GM19395 (cell line): Measurements from ENCODE around the gene SRSF5.
"Not testable (repeated sequence)": the region's sequence is repeated elsewhere in the genome, so short reads cannot be mapped to it uniquely, and the experiment has no call there.

Experiments
- ATAC-seq: cut with Tn5 transposase; IDR thresholded peaks from one replicate; pipeline ENCODE4 v1.9.1; 2021; ENCODE audit warnings: mild to moderate bottlenecking, moderate library complexity; ENCODE audit not compliant: unreplicated experiment

SRSF5 gene

DNA sequence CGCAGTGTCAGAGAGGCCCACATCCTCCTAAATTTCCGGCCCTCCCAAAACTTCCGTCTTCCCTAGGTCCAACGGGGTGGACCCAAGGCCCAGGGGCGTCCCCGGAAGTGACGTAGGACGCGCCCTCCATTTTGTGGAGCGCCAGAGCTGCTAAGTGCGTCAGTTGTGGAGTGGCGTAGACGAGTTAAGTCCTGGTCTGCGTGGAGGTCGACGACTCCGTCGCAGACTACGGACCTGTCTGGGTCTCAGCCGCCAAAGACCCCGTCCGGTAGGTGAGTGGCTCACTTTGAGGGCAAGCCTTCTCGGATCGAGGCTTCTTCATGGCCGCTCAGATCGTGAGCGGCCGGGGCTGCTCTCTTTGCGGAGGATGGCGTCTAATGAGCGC, at the start of gene SRSF5:
Gene SRSF5, plus strand, starts transcription at position 159 of the 385 bp plus-strand sequence. CDS start 1,015 bp downstream, outside the sequence.
- ATAC-seq = peak; percentile 83

DNA sequence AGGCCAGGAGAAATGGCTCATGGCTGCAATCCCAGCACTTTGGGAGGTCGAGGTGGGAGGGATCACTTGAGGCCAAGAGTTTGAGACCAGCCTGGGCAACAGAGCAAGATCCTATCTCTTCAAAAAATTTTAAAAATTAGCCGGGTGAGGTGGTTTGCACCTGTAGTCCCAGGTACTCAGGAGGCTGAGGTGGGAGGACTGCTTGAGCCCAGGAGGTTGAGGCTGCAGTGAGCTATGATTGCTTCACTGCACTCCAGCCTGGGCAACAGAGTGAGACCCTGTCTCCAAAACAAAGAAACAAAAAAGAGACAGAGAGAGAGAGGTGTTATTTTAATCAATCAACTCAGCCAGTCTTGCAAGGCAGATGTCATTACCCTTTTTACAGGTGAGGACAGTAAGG, 48.3 kb upstream of the SRSF5 start:
- ATAC-seq = not testable (repeated sequence)

DNA sequence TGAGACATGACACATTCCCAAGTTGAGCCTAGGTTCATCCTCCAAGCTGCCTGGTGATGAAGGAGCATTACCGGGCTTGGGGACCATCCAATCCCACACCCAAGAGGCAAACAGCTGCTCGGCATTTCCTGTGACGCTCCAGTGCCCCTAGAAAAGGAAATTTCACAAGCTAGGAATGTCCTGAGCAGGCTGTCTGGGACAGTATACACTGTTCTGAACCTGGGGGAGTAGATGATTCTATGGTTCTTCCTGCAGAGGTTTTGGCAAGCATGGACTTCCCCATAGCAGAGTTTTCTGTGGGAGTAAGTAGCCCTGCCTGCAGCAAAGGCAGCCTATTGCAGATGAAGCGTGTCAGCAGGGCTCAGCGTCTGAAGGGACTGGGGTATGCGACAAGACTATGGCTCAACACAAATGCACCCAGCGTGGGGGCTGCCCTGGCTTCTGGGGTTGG, 47.4 kb upstream of the SRSF5 start:
- no peak for ATAC-seq

DNA sequence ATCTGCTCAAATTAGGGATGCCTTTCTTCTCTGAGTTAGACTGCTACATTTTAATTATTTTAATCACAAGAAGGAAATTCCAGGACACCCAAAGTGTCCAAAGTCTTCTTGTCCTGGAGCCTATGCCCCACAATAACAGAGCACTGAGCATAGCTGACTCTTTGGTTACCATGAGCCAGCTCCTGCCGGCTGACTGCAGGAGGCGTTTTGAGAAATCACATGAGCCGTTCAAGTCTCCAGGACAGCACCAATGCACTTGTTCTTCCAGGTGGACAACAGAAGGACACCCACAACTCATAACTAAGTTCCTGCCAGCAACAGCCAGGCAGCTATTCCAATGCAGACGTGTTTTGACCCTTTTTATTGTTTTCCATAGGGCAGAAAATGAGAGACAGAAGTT, 46.0 kb upstream of the SRSF5 start:
- ATAC-seq = no peak

DNA sequence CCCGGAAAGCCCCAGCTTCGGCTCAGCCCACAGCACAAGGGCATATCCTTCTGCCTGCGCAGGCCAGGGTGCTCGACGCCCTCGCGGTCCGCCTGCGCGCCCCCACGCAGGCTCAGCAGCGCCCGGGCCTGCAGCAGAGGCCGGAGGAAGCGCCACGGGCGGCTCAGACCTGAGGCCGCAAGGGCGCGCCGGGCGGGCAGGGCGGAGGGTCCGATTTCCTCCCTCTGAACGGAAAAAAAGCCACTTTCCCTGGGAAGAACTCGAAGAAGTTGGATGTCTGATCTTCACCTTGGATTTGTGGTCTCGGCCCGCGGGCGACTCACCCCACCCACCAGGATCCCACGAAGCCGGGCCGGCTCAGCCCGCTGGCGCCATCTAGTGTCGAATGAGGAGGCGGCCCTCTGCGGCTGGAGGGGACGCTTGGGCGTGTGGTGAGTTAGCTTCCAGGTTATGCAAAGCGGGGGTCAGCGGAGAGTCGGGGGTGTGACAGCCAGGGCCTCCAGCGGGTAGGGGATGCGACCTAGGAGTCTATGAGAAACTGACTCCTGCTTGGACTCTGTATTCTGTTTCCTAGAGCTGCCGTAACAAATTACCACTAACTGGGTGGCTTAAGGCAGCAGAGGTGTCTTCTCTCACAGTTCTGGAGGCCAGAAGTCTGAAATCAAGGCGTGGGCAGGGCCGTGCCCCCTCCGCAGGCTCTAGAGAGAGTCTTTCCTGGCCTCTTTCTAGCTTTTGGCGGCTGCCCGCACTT, 40.0 kb upstream of the SRSF5 start:
- peak; percentile 66 for ATAC-seq

DNA sequence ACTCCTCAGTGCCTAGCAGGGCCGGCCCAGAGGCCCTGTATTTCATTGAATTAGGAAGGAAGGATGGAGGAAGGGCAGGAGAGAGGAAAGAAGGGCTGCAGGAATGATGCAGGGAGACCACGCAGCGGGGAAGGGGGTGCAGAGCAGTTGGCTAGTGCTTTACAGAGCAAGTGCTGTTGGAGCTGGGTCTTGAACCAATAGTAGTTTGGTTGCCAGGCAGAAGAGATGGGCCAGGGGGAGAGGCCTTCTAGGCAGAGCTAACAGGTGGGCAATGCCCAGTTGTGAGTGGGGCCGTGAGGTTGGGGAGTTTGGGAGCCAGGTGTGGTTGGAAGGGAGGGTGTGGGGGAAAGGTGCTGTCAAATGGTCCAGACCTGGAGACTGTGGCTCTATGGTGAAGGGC, 39.1 kb upstream of the SRSF5 start:
- no peak for ATAC-seq

DNA sequence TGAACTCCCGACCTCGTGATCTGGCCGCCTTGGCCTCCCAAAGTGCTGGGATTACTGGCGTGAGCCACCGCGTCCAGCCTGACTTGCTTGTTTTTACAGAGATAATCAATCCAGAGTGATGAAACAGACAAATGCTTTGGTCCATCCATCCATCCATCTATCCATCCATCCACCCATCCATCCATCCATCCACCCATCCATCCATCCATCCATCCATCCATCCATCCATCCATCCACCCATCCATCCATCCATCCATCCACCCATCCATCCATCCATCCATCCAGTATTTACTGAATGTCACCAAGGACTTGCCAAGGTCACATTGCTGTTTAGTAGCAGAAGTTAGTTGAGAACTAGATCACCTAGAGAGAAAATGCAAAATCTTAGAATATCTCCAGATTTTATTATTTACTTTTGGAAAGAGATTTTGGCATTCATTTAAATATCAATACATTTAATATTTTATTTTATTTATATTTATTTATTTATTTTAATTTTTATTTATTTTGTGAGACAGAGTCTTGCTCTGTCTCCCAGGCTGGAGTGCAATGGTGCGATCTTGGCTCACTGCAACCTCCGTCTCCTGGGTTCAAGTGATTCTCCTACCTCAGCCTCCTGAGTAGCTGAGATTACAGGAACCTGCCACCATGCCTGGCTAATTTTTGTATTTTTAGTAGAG, 34.9 kb upstream of the SRSF5 start:
- ATAC-seq = not testable (repeated sequence)

DNA sequence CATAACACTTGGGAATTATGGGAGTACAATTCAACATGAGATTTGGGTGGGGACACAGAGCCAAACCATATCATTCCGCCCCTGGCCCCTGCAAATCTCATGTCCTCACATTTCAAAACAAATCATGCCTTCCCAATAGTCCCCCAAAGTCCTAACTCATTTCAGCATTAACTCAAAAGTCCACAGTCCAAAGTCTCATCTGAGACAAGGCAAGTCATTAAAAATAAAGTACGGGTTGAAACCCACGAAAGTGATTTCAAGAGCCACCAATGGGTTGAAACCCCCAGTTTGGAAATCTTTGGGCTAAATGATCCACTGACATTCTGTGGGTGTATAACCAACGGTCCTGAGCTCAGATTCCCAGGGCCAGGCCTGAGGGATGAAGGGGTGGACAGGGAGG, 30.5 kb upstream of the SRSF5 start:
- ATAC-seq = not testable (repeated sequence)

DNA sequence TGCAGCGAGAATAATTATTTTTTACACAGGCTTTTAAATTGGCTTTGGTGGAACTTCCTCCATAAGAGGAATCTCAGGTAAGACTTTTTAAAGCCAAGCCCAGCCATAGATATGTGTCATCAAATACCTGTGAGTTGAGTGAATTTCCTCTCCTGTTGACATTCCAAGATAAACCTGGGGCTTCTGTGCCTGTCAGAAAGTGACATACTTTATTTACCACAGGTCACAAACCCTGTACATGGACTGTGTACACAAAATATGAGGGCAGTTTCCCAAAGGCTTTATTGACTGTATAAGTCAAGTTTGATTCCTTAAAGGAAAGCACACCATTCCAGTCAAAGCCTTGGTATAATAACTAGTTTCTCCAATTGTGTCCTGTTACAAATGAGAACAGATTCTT, 25.9 kb upstream of the SRSF5 start:
- no peak for ATAC-seq

DNA sequence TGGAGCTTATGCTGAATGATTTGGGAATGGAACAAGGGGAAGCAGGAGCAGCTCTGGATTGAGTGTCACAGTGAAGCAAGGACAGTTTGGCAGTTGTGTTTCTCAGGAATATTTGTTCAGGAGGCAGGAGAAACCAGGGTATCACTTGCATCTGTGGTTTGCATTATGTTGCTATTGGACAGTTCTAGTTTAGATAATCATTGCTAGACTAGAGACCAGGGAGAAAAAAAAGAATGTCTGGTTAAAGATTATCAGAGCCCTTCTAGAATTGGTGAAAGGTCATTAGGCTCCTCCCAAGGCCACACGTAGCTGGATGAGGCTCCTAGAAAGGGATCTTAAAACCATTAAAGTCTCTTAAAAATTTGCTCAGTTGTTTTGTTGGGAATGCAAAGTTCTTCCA, 17.0 kb upstream of the SRSF5 start:
- ATAC-seq = no peak

DNA sequence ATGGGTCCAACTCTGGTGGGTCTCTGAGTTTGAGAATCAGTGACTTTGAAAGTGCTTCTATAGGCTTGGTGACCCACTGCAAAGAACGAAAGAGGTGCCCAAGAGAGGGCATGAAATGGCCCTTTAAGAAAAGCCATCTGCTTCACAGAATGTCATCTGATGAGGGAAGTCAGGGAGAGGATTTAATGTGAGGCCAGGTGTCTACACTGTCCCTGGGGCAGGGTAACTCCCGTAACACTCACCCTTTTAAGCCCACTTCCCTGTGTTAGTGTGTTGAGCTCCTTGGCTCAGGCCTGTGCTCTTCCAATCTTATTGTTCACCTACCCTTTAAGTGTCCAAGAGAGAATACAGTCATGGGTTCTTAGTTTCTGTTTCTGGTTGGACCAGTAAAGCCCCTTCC, 16.4 kb upstream of the SRSF5 start:
- ATAC-seq = no peak

DNA sequence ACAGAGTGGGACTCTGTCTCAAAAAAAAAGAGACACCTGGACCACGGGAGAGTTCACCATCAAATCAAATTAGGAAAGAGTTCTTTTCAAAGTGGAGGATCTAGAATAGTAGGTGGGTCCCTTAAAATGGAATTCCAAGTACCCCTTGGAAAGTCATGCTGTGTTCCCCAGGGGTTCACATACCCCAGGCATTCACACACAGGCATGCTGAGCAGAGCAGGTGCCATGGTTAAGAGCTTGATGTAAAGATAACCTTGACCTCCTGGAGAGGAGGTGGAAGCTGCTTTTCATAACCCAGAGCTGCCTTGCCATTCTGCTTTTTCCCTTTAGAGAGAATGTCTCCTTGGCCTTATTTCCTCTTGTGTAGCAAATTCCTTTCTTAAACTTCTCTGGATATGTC, 14.2 kb upstream of the SRSF5 start:
- no peak for ATAC-seq

DNA sequence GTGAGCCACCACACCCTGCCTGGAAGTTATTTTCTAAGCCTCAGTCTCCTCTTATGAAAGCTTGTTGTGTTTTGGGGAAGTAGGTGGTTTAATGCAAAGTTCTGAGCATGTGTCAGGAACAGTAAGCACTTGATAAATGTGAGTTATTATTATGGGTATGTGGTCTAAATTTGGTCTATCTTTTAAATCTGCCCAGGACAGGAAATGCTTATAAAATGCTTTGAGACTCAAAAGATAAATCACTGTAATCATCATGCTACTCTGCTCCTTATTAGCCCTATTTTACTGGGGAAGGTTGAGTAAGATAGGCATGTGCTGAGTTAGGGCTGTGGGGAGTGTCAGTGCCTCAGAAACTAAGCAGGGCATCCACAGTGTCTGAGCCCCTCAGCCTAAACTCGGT, 13.1 kb upstream of the SRSF5 start:
- ATAC-seq = no peak

DNA sequence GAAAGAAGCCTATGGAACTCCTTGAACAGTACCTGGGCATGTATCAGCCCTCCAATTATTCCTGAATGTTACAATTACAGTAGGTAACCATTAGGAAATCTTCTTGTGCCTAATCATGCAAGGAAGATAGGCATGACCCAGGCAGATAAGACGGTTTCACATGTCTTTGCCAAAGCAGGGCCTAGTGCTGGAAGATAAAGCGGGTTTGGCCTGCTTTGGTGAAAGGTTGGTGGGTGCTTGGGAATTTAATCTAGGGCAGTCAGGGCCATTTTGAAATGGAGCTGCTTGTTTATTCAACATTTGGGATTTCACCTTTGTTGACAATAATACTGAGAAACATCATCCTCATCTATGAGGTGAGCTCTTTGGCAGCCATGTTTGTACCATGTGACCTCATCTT, 12.5 kb upstream of the SRSF5 start:
- no peak for ATAC-seq

DNA sequence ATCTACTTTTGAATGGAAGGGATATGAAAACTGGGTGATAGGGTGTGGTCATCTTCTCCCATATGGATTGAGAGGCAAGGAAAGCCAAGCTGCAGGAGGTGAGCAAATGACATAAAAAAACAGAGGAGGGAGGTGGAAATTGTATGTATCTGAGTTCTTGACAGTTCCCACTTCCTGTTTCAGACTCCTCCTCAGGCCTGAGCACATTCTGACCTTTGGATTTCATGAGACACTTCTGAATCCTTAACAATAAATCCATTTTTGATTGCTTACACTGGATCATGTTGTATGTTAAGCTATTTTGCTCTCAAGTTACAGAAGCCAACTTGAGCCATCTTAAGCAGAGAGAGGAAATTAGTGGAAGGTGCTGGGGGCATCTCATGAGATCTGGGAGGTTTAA, 11.6 kb upstream of the SRSF5 start:
- no peak for ATAC-seq

DNA sequence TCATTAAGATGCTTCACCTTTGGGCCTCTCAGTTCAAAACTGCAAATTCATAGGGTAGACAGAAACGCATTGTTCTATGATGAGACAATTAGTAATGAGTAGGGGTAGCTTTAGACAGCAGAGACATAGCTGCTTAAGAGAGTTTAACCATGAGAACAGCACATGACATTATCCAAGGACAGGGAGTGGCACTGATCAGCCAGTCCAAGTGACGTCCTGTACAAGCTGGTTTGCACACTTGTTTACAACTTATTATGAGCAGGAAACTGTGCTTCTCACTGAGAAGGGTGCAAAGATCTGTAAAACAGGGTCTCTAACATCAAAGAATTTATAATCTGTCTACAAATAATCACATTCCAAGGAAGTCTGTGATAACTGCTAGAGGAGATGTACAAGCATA, 11.2 kb upstream of the SRSF5 start:
- no peak for ATAC-seq

DNA sequence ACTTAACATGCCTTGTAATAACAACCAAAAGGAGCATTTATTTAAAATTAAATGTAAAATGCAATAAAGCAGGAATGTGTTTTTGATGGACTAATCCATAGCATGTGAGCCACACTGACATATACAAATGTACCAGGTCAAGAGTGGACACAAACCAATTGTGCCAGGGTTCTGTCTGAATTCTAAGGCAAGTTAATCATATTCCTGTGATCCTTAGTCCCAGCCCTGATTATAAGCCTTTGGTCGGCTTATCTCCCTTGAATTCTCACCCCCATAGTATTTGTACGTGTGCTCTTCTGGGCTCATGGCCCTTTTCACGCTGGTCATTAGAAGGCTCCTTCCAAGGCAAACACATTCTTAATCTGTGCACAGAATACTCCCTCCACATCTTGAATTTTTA, 10.6 kb upstream of the SRSF5 start:
- no peak for ATAC-seq

DNA sequence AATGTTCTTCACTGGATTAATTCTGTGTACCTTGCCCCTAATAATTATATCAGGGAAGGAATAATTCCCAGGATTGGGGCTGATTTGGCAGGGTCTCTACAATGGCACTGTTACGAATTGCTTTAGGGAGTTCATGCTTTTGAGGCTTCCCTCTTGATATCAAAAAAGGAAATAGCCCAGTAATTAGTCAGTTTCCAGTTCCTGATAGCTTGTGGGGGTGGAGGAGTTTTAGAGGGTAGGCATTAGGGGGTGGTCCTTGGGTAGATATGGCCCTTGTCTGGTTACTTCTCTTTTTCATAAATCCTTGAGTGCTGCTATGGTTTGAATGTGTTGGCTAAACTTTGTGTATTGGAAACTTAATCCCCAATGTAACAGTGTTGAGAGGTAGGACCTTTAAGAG, 6.1 kb upstream of the SRSF5 start:
- ATAC-seq = no peak

DNA sequence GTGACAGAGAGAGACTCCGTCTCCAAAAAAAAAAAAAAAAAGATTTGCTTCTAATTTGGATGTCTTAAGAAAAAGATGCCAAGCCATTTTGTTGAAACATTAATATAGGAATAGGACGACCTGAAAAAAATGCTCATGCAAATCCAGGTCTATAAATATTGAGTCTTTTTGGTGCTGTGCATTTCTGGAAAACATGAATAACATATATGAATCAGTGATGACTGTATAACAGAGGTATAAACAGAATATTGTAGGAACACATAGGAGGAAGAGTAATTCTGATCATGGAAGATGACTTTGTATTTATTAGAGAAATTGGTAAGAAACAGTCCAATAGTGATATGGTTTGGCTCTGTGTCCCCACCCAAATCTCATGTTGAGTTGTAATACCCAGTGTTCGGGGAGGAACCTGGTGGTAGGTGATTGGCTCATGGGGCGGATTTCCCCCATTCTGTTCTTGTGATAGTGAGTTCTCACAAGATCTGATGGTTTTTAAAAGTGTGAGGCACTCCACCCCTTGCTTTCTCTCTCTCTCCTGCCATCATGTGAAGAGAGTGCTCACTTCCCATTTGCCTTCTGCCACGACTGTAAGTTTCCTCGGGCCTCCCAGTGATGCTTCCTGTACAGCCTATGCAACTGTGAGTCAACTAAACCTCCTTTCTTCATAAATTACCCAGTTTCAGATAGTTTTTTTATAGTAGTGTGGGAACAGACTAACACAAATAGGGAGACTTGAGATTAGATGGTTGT, 3.0 kb upstream of the SRSF5 start:
- ATAC-seq = no peak

DNA sequence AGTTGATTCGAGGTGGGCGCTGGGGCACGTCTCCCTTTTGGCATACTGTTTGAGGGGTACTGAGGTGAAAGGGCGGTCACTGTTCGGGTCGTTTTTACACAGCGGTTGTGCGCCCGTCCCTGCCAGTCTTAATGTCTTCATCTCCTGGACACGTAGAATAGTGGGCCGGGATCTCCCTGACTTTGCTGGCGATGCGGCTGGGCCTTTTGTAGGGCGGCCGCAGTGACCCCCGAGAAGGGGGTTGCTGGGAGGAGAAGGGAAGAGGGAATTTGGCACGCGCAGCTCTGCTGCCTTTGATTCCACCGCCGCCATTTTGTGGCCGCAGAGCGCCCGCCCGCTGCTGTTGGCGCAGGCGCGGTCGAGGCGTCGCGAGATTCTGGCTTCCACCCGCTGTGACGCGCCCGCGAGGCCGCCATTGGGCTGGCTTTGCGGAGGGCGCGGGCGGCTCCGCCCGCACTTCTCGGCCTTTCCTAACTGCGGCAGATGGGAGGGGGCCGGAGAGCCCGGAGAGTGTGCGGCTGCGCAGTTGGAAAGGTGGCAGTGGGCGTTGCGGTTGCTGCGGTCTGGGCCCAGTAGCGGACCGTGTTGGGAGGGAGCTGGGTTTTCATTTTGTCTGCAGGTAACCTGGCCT, 542 bp downstream of the SRSF5 start:
- peak; percentile 69 for ATAC-seq

DNA sequence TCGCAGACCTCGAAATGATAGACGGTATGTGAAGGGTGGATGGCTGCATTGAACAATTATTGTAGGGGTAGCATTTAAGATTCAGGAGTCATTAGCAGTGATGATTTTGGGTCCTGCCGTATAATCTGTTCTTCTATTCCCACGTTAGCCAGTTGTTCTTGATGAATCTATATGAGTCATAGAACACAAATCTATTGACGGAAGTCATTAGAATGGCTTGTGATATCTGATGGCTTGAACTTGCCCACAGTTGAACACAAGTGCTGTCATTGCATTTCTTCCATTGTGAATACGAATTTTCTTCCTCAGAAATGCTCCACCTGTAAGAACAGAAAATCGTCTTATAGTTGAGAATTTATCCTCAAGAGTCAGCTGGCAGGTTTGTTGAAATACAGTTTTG, 1.9 kb downstream of the SRSF5 start:
- ATAC-seq = no peak
